ENCODE measurements around the gene PEAK1. TPM values are rescaled to one million over a fixed set of nuclear protein-coding genes. Genes with fewer than 3 reads are reported as not detected.
"Not testable (repeated sequence)": the region's sequence is repeated elsewhere in the genome, so short reads cannot be mapped to it uniquely, and the experiment has no call there.

Gene PEAK1
- total and polyA plus RNA-seq, 10 of the 15 experiments (the other 5 are each of a cell fraction or from before 2014, with no cell fraction given) = 0.62 to 24.2 (median 11.2) TPM

GRCh38 chr15:77410157-77410500, 9.8 kb downstream of the PEAK1 start:
- H2AFZ ChIP-seq (ENCODE audit: control insufficient read depth, low read depth, low read length); ATAC-seq; DNase-seq (ENCODE audit: low read depth, low spot score); H4K20me1 ChIP-seq (ENCODE audit: control insufficient read depth, insufficient read depth); BruUV-seq (replicated peaks); in situ Hi-C loops (cut with MboI); H3K9me3 ChIP-seq (replicated peaks; ENCODE audit: control insufficient read depth, insufficient read depth, low read length); H3K36me3 ChIP-seq (ENCODE audit: control insufficient read depth in 2 of 2, insufficient read depth in 2 of 2, low read length in 1 of 2); FAIRE-seq; intact Hi-C loops (cut with micrococcal nuclease; ENCODE audit: unreplicated experiment); H3K9ac ChIP-seq (ENCODE audit: control insufficient read depth, insufficient read depth, low read length); H3K27me3 ChIP-seq (replicated peaks in 1 of 2; ENCODE audit: control insufficient read depth in 2 of 2, insufficient read depth in 2 of 2, low read length in 1 of 2); H3K4me3 ChIP-seq; H3K79me2 ChIP-seq (ENCODE audit: control insufficient read depth, insufficient read depth, low read length): not testable (repeated sequence)
- ChIA-PET SMC1A (ENCODE audit: uncharacterized antibody, unreplicated experiment) (interaction anchor here (0.8 to 3.8 kb wide), 20 partner anchors 8 to 288 kb away, joined by 3 to 140 read pairs (median 4); partner anchors contain the start of gene HMG20A), RAD21 (ENCODE audit: unreplicated experiment) (interaction anchor here (0.7 to 3.8 kb wide), 13 partner anchors 9 to 227 kb away, joined by 3 to 116 read pairs (median 4); partner anchors contain the start of gene HMG20A), CTCF (interaction anchor here (0.7 to 3.8 kb wide), 8 partner anchors 9 to 469 kb away, joined by 3 to 25 read pairs (median 6); partner anchors contain the start of gene HMG20A), POLR2A (interaction anchor here (0.6 to 2.9 kb wide), 9 partner anchors 8 to 228 kb away, joined by 3 to 20 read pairs (median 6); partner anchors contain the start of genes HMG20A and PEAK1)
- WGBS (ENCODE audit: insufficient coverage, insufficient replicate concordance, low lambda C conversion rate, missing lambda C conversion rate) = 70% methylated on average over 7 of the region's 7 CpGs
- 0 out of 2 replicates have a peak, but pooled peaks have one; percentile 4 for TF ChIP-seq IKZF1 (conservative IDR thresholded peaks at IDR 0.05)
- TF ChIP-seq SMARCA5 (IDR thresholded peaks at IDR 0.05) = peak; percentile 73; the same call in 1 of the 2 replicates
- 0 out of 2 replicates have a peak, but pooled peaks have one; percentile 62 for TF ChIP-seq MLLT1 (IDR thresholded peaks at IDR 0.05)
- 0 out of 2 replicates have a peak, but pooled peaks have one; percentile 3 for TF ChIP-seq NFIC (IDR thresholded peaks at IDR 0.05; ENCODE audit: low read depth, low read length)
- TF ChIP-seq RELB (IDR thresholded peaks at IDR 0.05; ENCODE audit: low read depth) = 0 out of 2 replicates have a peak, but pooled peaks have one; percentile 7
- 0 out of 4 replicates have a peak, but pooled peaks of 1 of the 2 experiments have one; percentile 1 for TF ChIP-seq BHLHE40 (IDR thresholded peaks at IDR 0.05; ENCODE audit: borderline replicate concordance in 1 of 2, low read depth in 2 of 2, low read length in 1 of 2)
- H3K4me1 ChIP-seq (ENCODE audit: control insufficient read depth, insufficient read depth, low read length) = peaks cover 10% of the 10 kb centered on the region; the same call in 1 of the 2 replicates
- H3K27ac ChIP-seq (ENCODE audit: control insufficient read depth, insufficient read depth) = peak overlapping the region; percentile 27; the same call in 1 of the 2 replicates
- peak overlapping the region; percentile 59 for H3K4me2 ChIP-seq (ENCODE audit: control insufficient read depth, insufficient read depth)

Data from GM12878 (cell line).